HepG2 (cell line): Measurements from ENCODE around the gene CORO1C. TPM values are rescaled to one million over a fixed set of nuclear protein-coding genes. Genes with fewer than 3 reads are reported as not detected.

Source experiments
- CC2D1A ChIP-seq: sonication (generic); formaldehyde crosslinking; IDR thresholded peaks from 2 replicates; pipeline ENCODE4 v1.8.1; 2023; ENCODE audit warnings: mild to moderate bottlenecking, missing genetic modification reagents
- EED ChIP-seq: sonication (generic); formaldehyde crosslinking; IDR thresholded peaks from 2 replicates; pipeline ENCODE4 v1.5.0; 2020; ENCODE audit warnings: mild to moderate bottlenecking, missing genetic modification reagents
- GABPB1 ChIP-seq: IDR thresholded peaks from 2 replicates; pipeline ENCODE4 v1.6.1; 2016; ENCODE audit warnings: mild to moderate bottlenecking, missing genetic modification reagents, moderate library complexity, missing compliant biosample characterization
- HCFC1 ChIP-seq: fragments of 150-350 bp; IDR thresholded peaks from 2 replicates; pipeline ENCODE4 v1.6.1; 2014; ENCODE audit warnings: low read depth, low read length
- HDAC2 ChIP-seq: sonication (generic); formaldehyde crosslinking; IDR thresholded peaks from 2 replicates; pipeline ENCODE4 v1.4.0; 2020; ENCODE audit warnings: missing genetic modification reagents
- IRX3 ChIP-seq: sonication (generic); formaldehyde crosslinking; IDR thresholded peaks from 2 replicates; pipeline ENCODE4 v1.8.1; 2023; ENCODE audit warnings: mild to moderate bottlenecking, low read depth, missing genetic modification reagents, borderline replicate concordance
- JARID2 ChIP-seq: sonication (generic); formaldehyde crosslinking; IDR thresholded peaks from 2 replicates; pipeline ENCODE4 v1.8.1; 2023; ENCODE audit warnings: missing genetic modification reagents, inconsistent platforms; ENCODE audit not compliant: insufficient replicate concordance
- KDM5A ChIP-seq: fragments of 200-600 bp; sonication (generic); IDR thresholded peaks from 2 replicates; pipeline ENCODE4 v1.7.0; 2018; ENCODE audit warnings: antibody characterized with exemption, mild to moderate bottlenecking, low read length, borderline replicate concordance
- KLF6 ChIP-seq: IDR thresholded peaks from 2 replicates; pipeline ENCODE4 v1.8.0; 2016; ENCODE audit warnings: missing biosample characterization, missing genetic modification reagents
- MAZ ChIP-seq, 2 experiments: sonication (generic) in 1 of 2; formaldehyde crosslinking in 1 of 2; IDR thresholded peaks; 2 replicates each; pipeline versions ENCODE4 v1.5.0 to v1.6.1; 2012 to 2020; ENCODE audit warnings: low read depth in 2 of 2, mild to moderate bottlenecking in 2 of 2, borderline replicate concordance in 1 of 2, improper control_type of control experiment in 1 of 2, low read length in 1 of 2, missing genetic modification reagents in 1 of 2, moderate library complexity in 1 of 2
- MBD4 ChIP-seq: IDR thresholded peaks from 2 replicates; pipeline ENCODE4 v1.6.1; 2012; ENCODE audit warnings: low read length, inconsistent platforms, borderline replicate concordance
- MED1 ChIP-seq: sonication (generic); formaldehyde crosslinking; IDR thresholded peaks from 2 replicates; pipeline ENCODE4 v1.4.0; 2020; ENCODE audit warnings: missing genetic modification reagents
- NCOA5 ChIP-seq: sonication (generic); formaldehyde crosslinking; IDR thresholded peaks from 2 replicates; pipeline ENCODE4 v1.4.0; 2020; ENCODE audit warnings: missing genetic modification reagents
- SMAD1 ChIP-seq: sonication (generic); formaldehyde crosslinking; IDR thresholded peaks from 2 replicates; pipeline ENCODE4 v1.4.0; 2020; ENCODE audit warnings: missing genetic modification reagents, low read depth, mild to moderate bottlenecking, borderline replicate concordance
- SMARCC2 ChIP-seq: fragments of 450-650 bp; IDR thresholded peaks from 2 replicates; pipeline ENCODE4 v1.6.1; 2017; ENCODE audit warnings: antibody characterized with exemption, mild to moderate bottlenecking
- SP5 ChIP-seq: IDR thresholded peaks from 2 replicates; pipeline ENCODE4 v1.6.1; 2016; ENCODE audit warnings: low read depth, borderline replicate concordance
- ZBTB20 ChIP-seq: sonication (generic); formaldehyde crosslinking; IDR thresholded peaks from 2 replicates; pipeline ENCODE4 v1.8.1; 2023; ENCODE audit warnings: missing genetic modification reagents, low read depth, mild to moderate bottlenecking, borderline replicate concordance
- ZMYM3 ChIP-seq: sonication (generic); formaldehyde crosslinking; IDR thresholded peaks from 2 replicates; pipeline ENCODE4 v1.5.1; 2020; ENCODE audit warnings: mild to moderate bottlenecking, missing genetic modification reagents
- ZNF468 ChIP-seq: sonication (generic); formaldehyde crosslinking; IDR thresholded peaks from 2 replicates; pipeline ENCODE4 v1.8.0; 2022; ENCODE audit warnings: mild to moderate bottlenecking, moderate library complexity, missing genetic modification reagents
- ZNF547 ChIP-seq: sonication (generic); formaldehyde crosslinking; IDR thresholded peaks from 2 replicates; pipeline ENCODE4 v1.5.1; 2020; ENCODE audit warnings: mild to moderate bottlenecking, missing genetic modification reagents
- ZSCAN30 ChIP-seq: sonication (generic); formaldehyde crosslinking; IDR thresholded peaks from 2 replicates; pipeline ENCODE4 v1.5.0; 2020; ENCODE audit warnings: mild to moderate bottlenecking, missing genetic modification reagents
- polyA plus RNA-seq, 8 experiments: library from polyadenylated mRNA; depleted of rRNA in 3 of 8; stranded (reverse) in 7 of 8; unstranded in 1 of 8; fragments of >200 nt; fragmentation: Illumina TruSeq in 4 of 8; extraction: Trizol in 4 of 8; gene quantifications; 2 replicates each; pipeline versions ENCODE4 v1.2.1 to v1.2.3, GENCODE V29; 2011 to 2016; ENCODE audit warnings: low read depth in 4 of 8, missing spikeins in 1 of 8, mixed read lengths in 1 of 8; ENCODE audit not compliant: insufficient read depth in 1 of 8
- total RNA-seq, 5 experiments: library from RNA; depleted of rRNA; stranded (reverse); fragments of >200 nt; fragmentation: Illumina TruSeq; extraction: Trizol; gene quantifications; 2 replicates each; pipeline ENCODE4 v1.2.3, GENCODE V29; 2016; ENCODE audit warnings: low read depth in 1 of 5
- TF ChIP-seq, protein P1 (sequence below): fragments of 450-650 bp; IDR thresholded peaks from 2 replicates; pipeline ENCODE4 v1.6.1; 2017; ENCODE audit warnings: mild to moderate bottlenecking
- TF ChIP-seq, protein P2 (sequence below): sonication (generic); formaldehyde crosslinking; IDR thresholded peaks from 2 replicates; pipeline ENCODE4 v1.8.1; 2022; ENCODE audit warnings: mild to moderate bottlenecking, missing genetic modification reagents
- TF ChIP-seq, protein P3 (sequence below): IDR thresholded peaks from 2 replicates; pipeline ENCODE4 v1.6.1; 2012; ENCODE audit warnings: low read depth, low read length, improper control_type of control experiment

CORO1C gene
- total and polyA plus RNA-seq, 2 of the 13 experiments (the other 11 are each of a cell fraction or from before 2014, with no cell fraction given) = 73.7 to 131 TPM

DNA sequence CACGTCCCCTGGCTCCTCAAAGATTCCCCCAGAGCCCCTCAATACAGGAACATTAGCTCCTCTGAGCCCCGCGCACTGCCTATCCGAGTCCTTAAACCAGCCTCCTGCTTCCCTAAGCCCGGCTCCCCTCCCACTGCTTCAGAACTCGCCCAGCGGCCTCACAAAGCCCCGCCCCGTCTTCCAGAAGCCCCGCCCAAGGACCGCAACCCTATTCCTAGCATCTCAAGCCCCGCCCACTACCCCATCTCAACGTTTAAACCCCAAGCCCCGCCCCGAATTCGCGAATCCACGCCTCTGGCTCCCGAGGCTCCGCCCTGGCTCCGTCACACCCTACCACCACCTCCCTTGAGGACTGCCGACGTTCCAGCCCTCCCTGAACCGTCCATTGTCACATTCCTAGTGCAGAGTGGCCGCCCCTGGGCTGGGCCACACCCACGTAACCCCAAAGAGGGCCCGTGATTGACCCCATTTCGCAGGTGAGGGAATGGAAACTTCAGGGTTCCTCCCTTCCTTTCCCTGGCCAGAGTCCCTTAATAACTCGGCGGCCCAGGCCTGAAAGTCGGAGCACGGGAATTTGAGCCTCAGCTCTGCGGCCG lies 646 bp upstream of the CORO1C start (continued):
- TF ChIP-seq, protein P1, sequence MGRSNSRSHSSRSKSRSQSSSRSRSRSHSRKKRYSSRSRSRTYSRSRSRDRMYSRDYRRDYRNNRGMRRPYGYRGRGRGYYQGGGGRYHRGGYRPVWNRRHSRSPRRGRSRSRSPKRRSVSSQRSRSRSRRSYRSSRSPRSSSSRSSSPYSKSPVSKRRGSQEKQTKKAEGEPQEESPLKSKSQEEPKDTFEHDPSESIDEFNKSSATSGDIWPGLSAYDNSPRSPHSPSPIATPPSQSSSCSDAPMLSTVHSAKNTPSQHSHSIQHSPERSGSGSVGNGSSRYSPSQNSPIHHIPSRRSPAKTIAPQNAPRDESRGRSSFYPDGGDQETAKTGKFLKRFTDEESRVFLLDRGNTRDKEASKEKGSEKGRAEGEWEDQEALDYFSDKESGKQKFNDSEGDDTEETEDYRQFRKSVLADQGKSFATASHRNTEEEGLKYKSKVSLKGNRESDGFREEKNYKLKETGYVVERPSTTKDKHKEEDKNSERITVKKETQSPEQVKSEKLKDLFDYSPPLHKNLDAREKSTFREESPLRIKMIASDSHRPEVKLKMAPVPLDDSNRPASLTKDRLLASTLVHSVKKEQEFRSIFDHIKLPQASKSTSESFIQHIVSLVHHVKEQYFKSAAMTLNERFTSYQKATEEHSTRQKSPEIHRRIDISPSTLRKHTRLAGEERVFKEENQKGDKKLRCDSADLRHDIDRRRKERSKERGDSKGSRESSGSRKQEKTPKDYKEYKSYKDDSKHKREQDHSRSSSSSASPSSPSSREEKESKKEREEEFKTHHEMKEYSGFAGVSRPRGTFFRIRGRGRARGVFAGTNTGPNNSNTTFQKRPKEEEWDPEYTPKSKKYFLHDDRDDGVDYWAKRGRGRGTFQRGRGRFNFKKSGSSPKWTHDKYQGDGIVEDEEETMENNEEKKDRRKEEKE = no peak
- TF ChIP-seq KLF6 (CRISPR knock-in tag) = no peak
- no peak for TF ChIP-seq IRX3 (CRISPR knock-in tag)
- TF ChIP-seq SP5 (CRISPR knock-in tag) = peak; percentile 18; the same call in 1 of the 2 replicates
- TF ChIP-seq EED (CRISPR knock-in tag) = no peak
- TF ChIP-seq SMAD1 (CRISPR knock-in tag) = no peak
- no peak for TF ChIP-seq MBD4
- TF ChIP-seq KDM5A = peak; percentile 37; the same call in 1 of the 2 replicates
- TF ChIP-seq SMARCC2 = no peak
- no peak for TF ChIP-seq NCOA5 (CRISPR knock-in tag)
- TF ChIP-seq, protein P2, sequence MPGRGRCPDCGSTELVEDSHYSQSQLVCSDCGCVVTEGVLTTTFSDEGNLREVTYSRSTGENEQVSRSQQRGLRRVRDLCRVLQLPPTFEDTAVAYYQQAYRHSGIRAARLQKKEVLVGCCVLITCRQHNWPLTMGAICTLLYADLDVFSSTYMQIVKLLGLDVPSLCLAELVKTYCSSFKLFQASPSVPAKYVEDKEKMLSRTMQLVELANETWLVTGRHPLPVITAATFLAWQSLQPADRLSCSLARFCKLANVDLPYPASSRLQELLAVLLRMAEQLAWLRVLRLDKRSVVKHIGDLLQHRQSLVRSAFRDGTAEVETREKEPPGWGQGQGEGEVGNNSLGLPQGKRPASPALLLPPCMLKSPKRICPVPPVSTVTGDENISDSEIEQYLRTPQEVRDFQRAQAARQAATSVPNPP = no peak
- TF ChIP-seq ZNF547 (CRISPR knock-in tag) = no peak
- TF ChIP-seq HCFC1 = no peak
- TF ChIP-seq CC2D1A (CRISPR knock-in tag) = no peak
- TF ChIP-seq ZBTB20 (CRISPR knock-in tag) = no peak; the same call in 1 of the 2 replicates
- peak; percentile 30; the same call in 1 of the 2 replicates for TF ChIP-seq HDAC2
- no peak for TF ChIP-seq ZNF468 (CRISPR knock-in tag)
- TF ChIP-seq GABPB1 (CRISPR knock-in tag) = no peak
- no peak; the same call in 1 of the 2 replicates for TF ChIP-seq MAZ (IDR thresholded peaks at IDR 0.05; ENCODE audit: borderline replicate concordance, low read depth, low read length)
- TF ChIP-seq MAZ (CRISPR knock-in tag; IDR thresholded peaks at IDR 0.05; ENCODE audit: low read depth) = no peak
- no peak for TF ChIP-seq ZSCAN30 (CRISPR knock-in tag)
- TF ChIP-seq ZMYM3 (CRISPR knock-in tag) = peak; percentile 51; the same call in 1 of the 2 replicates
- TF ChIP-seq MED1 (CRISPR knock-in tag) = no peak; the same call in 1 of the 2 replicates
- TF ChIP-seq, protein P3, sequence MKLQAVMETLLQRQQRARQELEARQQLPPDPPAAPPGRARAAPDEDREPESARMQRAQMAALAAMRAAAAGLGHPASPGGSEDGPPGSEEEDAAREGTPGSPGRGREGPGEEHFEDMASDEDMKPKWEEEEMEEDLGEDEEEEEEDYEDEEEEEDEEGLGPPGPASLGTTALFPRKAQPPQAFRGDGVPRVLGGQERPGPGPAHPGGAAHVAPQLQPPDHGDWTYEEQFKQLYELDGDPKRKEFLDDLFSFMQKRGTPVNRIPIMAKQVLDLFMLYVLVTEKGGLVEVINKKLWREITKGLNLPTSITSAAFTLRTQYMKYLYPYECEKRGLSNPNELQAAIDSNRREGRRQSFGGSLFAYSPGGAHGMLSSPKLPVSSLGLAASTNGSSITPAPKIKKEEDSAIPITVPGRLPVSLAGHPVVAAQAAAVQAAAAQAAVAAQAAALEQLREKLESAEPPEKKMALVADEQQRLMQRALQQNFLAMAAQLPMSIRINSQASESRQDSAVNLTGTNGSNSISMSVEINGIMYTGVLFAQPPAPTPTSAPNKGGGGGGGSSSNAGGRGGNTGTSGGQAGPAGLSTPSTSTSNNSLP = no peak
- no peak for TF ChIP-seq JARID2
